ENCODE results near the gene EFNB2.

Gene EFNB2

GRCh38 chr13:106480351-106480910 is 55.0 kb downstream of the EFNB2 start:
- TF ChIP-seq NFIC (IDR thresholded peaks at IDR 0.05) (no peak), TCF12 (IDR thresholded peaks at IDR 0.05; ENCODE audit: low read depth) (no peak)

- no peak for TF ChIP-seq FOXM1 (IDR thresholded peaks at IDR 0.05; ENCODE audit: borderline replicate concordance, low read depth)
- TF ChIP-seq REST (IDR thresholded peaks at IDR 0.05; ENCODE audit: low read depth): no peak
These were observed 55.5 kb downstream of the EFNB2 start for GRCh38 chr13:106479929-106480328.

- no peak for TF ChIP-seq NFIC (IDR thresholded peaks at IDR 0.05)
- no peak for TF ChIP-seq REST (IDR thresholded peaks at IDR 0.05; ENCODE audit: low read depth)
- no peak for TF ChIP-seq CEBPB (IDR thresholded peaks at IDR 0.05)
- no peak for TF ChIP-seq EP300 (IDR thresholded peaks at IDR 0.05; ENCODE audit: borderline replicate concordance)
- TF ChIP-seq CREB1 (IDR thresholded peaks at IDR 0.05; ENCODE audit: low read depth): no peak
- TF ChIP-seq YY1 (IDR thresholded peaks at IDR 0.05; ENCODE audit: low read depth): no peak
- TF ChIP-seq FOXM1 (IDR thresholded peaks at IDR 0.05; ENCODE audit: borderline replicate concordance, low read depth): no peak
- TF ChIP-seq RAD21 (IDR thresholded peaks at IDR 0.05; ENCODE audit: low read depth): no peak
- TF ChIP-seq USF1 (IDR thresholded peaks at IDR 0.05): no peak
- TF ChIP-seq MAX (IDR thresholded peaks at IDR 0.05): no peak
These were observed 57.3 kb downstream of the EFNB2 start for GRCh38 chr13:106478116-106478515.

GRCh38 chr13:106477303-106477702 is 58.2 kb downstream of the EFNB2 start:
- TF ChIP-seq EP300 (IDR thresholded peaks at IDR 0.05; ENCODE audit: borderline replicate concordance): no peak
- no peak for TF ChIP-seq EGR1 (IDR thresholded peaks at IDR 0.05)
- TF ChIP-seq YY1 (IDR thresholded peaks at IDR 0.05; ENCODE audit: low read depth): no peak

GRCh38 chr13:106475852-106476251 is 59.6 kb downstream of the EFNB2 start:
- no peak for TF ChIP-seq RAD21 (IDR thresholded peaks at IDR 0.05; ENCODE audit: low read depth)
- no peak for TF ChIP-seq NFIC (IDR thresholded peaks at IDR 0.05)
- no peak for TF ChIP-seq FOXM1 (IDR thresholded peaks at IDR 0.05; ENCODE audit: borderline replicate concordance, low read depth)
- TF ChIP-seq MAX (IDR thresholded peaks at IDR 0.05): no peak
- TF ChIP-seq TCF12 (IDR thresholded peaks at IDR 0.05; ENCODE audit: low read depth): no peak
- TF ChIP-seq REST (IDR thresholded peaks at IDR 0.05; ENCODE audit: low read depth): no peak
- TF ChIP-seq EP300 (IDR thresholded peaks at IDR 0.05; ENCODE audit: borderline replicate concordance): no peak
- no peak for TF ChIP-seq ZBTB7A (IDR thresholded peaks at IDR 0.05; ENCODE audit: low read depth)
- no peak for TF ChIP-seq EGR1 (IDR thresholded peaks at IDR 0.05)
- TF ChIP-seq CREB1 (IDR thresholded peaks at IDR 0.05; ENCODE audit: low read depth): no peak
- TF ChIP-seq USF1 (IDR thresholded peaks at IDR 0.05): no peak
- TF ChIP-seq CEBPB (IDR thresholded peaks at IDR 0.05): no peak
- TF ChIP-seq TAF1 (IDR thresholded peaks at IDR 0.05; ENCODE audit: low read depth): no peak
- no peak for TF ChIP-seq YY1 (IDR thresholded peaks at IDR 0.05; ENCODE audit: low read depth)
- no peak for TF ChIP-seq TEAD4 (IDR thresholded peaks at IDR 0.05)
